ENCODE measurements around the gene RGCC.
"Not testable (repeated sequence)": the region's sequence is repeated elsewhere in the genome, so short reads cannot be mapped to it uniquely, and the experiment has no call there.

DNA sequence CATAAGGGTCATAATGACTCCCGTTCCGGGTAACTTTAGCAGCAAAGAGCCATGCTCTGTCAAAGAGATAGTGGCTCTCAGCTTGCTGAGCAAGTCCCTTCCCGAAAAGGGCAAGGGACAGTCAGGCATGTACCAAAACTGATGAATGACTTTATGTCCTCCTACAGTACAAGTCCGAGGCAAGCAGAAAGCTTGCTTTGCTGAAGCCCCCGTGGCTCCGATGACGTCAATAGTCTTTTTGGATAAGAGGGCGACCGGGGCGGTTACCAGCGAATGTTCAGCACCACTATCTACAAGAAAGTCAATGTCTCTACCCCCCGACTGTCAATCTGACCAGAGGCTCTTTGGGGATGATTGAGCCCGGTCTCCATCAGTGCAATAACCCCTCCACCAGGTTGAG, 34.1 kb upstream of the RGCC start:
- TF ChIP-seq, protein P1, sequence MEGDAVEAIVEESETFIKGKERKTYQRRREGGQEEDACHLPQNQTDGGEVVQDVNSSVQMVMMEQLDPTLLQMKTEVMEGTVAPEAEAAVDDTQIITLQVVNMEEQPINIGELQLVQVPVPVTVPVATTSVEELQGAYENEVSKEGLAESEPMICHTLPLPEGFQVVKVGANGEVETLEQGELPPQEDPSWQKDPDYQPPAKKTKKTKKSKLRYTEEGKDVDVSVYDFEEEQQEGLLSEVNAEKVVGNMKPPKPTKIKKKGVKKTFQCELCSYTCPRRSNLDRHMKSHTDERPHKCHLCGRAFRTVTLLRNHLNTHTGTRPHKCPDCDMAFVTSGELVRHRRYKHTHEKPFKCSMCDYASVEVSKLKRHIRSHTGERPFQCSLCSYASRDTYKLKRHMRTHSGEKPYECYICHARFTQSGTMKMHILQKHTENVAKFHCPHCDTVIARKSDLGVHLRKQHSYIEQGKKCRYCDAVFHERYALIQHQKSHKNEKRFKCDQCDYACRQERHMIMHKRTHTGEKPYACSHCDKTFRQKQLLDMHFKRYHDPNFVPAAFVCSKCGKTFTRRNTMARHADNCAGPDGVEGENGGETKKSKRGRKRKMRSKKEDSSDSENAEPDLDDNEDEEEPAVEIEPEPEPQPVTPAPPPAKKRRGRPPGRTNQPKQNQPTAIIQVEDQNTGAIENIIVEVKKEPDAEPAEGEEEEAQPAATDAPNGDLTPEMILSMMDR (IDR thresholded peaks at IDR 0.05; ENCODE audit: extremely low read depth in 1 of 2, insufficient read depth in 1 of 2, low read depth in 1 of 2, low read length in 2 of 2): not testable (repeated sequence)
- not testable (repeated sequence) for TF ChIP-seq POLR2A (IDR thresholded peaks at IDR 0.05; ENCODE audit: low read depth, low read length)
